Neural crest cell (in vitro differentiated cells): ENCODE measurements around the gene CHRNG. TPM values are rescaled to one million over a fixed set of nuclear protein-coding genes. Genes with fewer than 3 reads are reported as not detected.

Experiments
- DNase-seq: peaks from one replicate; pipeline ENCODE4 v3.0.0; 2021; ENCODE audit warnings: low read depth, mixed read lengths, low spot score
- H3K27ac Mint-ChIP-seq: one replicate; pipeline ENCODE4 v1.8.0; 2021; ENCODE audit warnings: mild to moderate bottlenecking, mixed read lengths; ENCODE audit not compliant: unreplicated experiment
- H3K27me3 Mint-ChIP-seq: 2 replicates; pipeline ENCODE4 v1.8.0; 2021; ENCODE audit warnings: low read depth, mild to moderate bottlenecking, mixed read lengths
- H3K36me3 Mint-ChIP-seq: 2 replicates; pipeline ENCODE4 v1.8.0; 2021; ENCODE audit warnings: low read depth, mild to moderate bottlenecking, mixed read lengths
- H3K4me1 Mint-ChIP-seq: 2 replicates; pipeline ENCODE4 v1.8.0; 2021; ENCODE audit warnings: mixed read lengths
- H3K4me3 Mint-ChIP-seq: one replicate; pipeline ENCODE4 v1.8.0; 2021; ENCODE audit warnings: mild to moderate bottlenecking, mixed read lengths
- H3K9me3 Mint-ChIP-seq: 2 replicates; pipeline ENCODE4 v1.8.0; 2021; ENCODE audit warnings: mixed read lengths
- total RNA-seq: library from RNA; stranded (reverse); gene quantifications from 2 replicates; pipeline ENCODE4 v1.2.1, GENCODE V29; 2021
- TF ChIP-seq, protein P1 (sequence below): fragments of 200-600 bp; sonication (generic); conservative IDR thresholded peaks from 2 replicates; pipeline ENCODE4 v1.5.0; 2021; ENCODE audit warnings: antibody characterized with exemption, mild to moderate bottlenecking

The CHRNG gene
- total RNA-seq, 1 donor from 2014 or later: not detected

DNA sequence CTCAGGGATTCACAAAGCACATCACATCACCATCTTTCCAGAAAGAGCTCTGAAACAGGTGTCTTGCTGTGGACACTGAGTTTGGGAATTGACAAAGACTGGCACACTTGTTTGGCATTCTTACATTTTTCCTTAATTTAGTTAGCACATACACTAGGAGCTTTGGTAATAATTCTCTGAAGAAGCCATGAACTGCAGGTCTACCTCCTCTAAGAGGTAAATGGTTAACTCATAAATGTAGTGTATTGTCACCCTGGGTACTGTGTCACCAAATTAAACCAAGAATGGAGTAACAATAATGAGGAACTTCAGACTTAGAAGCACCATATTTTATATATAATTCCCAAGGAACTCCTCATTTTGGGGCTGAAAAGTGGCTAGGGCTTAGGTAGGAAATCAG, 33.5 kb downstream of the CHRNG start:
- Mint-ChIP-seq H3K27ac (no peak overlapping the region), H3K4me1 (peaks cover 35% of the 10 kb centered on the region), H3K9me3 (no peaks in the 10 kb centered on the region), H3K36me3 (peaks cover 14% of the 10 kb centered on the region), H3K27me3 (no peaks in the 10 kb centered on the region), H3K4me3 (no peak overlapping the region)
- TF ChIP-seq, protein P1, sequence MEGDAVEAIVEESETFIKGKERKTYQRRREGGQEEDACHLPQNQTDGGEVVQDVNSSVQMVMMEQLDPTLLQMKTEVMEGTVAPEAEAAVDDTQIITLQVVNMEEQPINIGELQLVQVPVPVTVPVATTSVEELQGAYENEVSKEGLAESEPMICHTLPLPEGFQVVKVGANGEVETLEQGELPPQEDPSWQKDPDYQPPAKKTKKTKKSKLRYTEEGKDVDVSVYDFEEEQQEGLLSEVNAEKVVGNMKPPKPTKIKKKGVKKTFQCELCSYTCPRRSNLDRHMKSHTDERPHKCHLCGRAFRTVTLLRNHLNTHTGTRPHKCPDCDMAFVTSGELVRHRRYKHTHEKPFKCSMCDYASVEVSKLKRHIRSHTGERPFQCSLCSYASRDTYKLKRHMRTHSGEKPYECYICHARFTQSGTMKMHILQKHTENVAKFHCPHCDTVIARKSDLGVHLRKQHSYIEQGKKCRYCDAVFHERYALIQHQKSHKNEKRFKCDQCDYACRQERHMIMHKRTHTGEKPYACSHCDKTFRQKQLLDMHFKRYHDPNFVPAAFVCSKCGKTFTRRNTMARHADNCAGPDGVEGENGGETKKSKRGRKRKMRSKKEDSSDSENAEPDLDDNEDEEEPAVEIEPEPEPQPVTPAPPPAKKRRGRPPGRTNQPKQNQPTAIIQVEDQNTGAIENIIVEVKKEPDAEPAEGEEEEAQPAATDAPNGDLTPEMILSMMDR: no peak
- no peak for DNase-seq

DNA sequence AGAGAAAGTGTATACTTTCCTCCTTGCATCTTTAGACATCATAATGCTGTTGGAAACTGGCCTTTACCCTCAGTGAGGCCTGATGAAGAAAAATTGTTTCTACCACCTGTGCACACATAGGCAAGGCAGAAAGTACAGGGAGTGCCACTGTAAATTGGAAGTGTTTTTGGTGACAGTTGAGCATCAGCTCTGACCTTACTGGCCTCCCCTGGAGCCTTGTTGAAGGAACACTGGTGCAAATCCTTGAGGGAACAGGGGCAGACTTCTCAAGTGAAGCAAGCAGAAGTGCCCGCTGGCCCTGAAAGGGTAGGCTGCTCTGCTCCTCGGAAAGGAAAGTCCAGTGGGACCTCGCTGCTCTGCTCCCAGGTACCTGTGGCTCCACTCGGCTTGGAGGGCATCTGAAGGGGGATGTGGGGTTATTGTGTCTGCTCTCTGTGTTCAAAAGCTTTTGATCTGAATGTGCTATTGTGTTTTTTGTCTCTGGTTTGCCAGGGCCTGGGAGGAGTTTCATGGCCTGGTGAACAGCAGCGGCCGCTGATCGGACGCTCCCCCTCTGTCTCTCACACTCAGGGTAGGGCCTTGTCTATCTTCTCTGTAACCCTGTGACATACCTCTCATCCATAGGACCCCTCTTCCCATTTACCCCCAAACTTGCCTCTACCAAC, 34.4 kb downstream of the CHRNG start:
- Mint-ChIP-seq H3K27ac (peak overlapping the region; percentile 38), H3K36me3 (peaks cover 10% of the 10 kb centered on the region), H3K27me3 (no peaks in the 10 kb centered on the region), H3K4me3 (no peak overlapping the region), H3K9me3 (no peaks in the 10 kb centered on the region), H3K4me1 (peaks cover 37% of the 10 kb centered on the region)
- DNase-seq: no peak
- TF ChIP-seq, protein P1: no peak

DNA sequence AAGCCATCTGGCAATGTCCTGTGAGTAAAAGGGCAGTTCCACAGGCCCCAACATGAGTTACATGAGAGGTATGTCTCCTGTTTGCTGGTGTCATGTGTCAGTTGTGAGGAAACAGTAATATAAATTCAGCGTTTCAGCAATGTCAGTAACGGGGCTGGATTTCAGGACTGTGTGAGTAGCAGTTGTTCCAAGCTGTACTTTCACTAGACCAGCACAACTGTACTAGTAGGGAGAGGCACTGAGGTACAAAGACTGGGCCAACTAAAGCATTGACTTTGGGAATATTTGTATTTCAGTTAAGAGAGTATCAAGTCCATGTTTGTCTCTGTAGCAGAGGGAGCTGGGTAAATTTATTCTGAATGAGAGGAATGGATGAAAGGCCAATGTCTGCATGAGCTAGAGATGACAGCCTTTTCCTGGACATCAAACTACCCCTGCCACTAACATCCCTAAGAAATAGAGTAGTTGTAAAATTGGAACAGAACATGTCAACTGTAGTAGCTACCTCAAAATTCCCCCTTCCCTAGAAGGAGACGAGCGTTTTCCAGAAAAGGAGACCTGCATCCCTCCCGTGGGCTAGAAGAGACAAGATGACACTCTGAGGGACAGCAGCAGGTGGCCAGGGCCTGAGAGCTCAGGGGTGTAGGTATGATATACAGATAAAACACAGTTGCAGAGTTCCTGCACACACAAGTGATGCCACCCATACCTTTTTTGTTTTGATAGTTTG, 35.3 kb downstream of the CHRNG start:
- H3K36me3 Mint-ChIP-seq: peaks cover 9% of the 10 kb centered on the region
- H3K27me3 Mint-ChIP-seq: no peaks in the 10 kb centered on the region
- TF ChIP-seq, protein P1: no peak
- no peak for DNase-seq
- peaks cover 37% of the 10 kb centered on the region for H3K4me1 Mint-ChIP-seq
- H3K4me3 Mint-ChIP-seq: no peak overlapping the region
- H3K9me3 Mint-ChIP-seq: no peaks in the 10 kb centered on the region
- peak overlapping the region; percentile 83 for H3K27ac Mint-ChIP-seq

DNA sequence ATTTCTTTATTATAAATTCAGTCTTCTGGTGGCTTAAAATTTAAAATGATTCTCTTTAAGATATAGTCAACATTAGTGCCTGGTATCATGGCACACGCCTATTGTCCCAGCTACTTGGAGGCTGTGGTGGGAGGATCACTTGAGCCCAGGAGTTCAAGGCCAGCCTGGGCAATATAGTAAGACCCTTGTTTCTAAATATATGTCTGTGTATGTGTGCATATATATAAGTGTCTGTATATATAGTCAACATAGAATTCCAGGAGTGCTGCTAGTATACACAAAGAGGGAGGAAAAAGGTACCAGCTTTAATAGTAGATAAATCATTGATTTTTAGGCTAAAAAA, 35.9 kb downstream of the CHRNG start:
- Mint-ChIP-seq H3K27me3 (no peaks in the 10 kb centered on the region), H3K4me3 (no peak overlapping the region), H3K4me1 (peaks cover 37% of the 10 kb centered on the region), H3K27ac (no peak overlapping the region), H3K36me3 (peaks cover 9% of the 10 kb centered on the region), H3K9me3 (no peaks in the 10 kb centered on the region)
- DNase-seq: no peak
- TF ChIP-seq, protein P1: no peak

DNA sequence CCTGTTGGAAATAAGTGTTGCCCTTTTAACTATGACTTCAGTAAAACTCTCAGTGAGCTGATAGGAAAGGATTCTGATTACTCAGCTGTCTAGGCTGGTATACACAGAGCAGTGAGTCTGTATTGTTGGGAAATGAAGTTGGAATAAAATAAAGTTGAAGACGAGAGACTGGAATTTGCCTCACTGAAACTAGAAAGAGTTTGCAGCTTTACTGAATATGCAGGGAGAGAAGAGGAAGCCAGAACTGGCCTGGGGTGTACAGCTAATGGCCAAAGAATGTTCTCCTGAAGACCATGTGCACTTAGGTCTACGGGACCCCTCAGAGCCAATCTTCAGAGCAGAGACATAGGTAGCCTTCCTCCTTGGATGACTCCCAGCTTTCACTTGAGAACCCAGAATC, 37.5 kb downstream of the CHRNG start:
- no peak for DNase-seq
- H3K9me3 Mint-ChIP-seq: no peaks in the 10 kb centered on the region
- no peaks in the 10 kb centered on the region for H3K27me3 Mint-ChIP-seq
- peaks cover 31% of the 10 kb centered on the region for H3K4me1 Mint-ChIP-seq
- TF ChIP-seq, protein P1: no peak
- H3K36me3 Mint-ChIP-seq: peaks cover 9% of the 10 kb centered on the region
- no peak overlapping the region for H3K27ac Mint-ChIP-seq
- no peak overlapping the region for H3K4me3 Mint-ChIP-seq
